SK-N-SH treated with all-trans-retinoic acid at 6 μM for 48 hours (cell line): Measurements from ENCODE around the gene ENOPH1.

Source experiments
- ATAC-seq: fragments of 200-7000 bp; cut with Tn5 transposase; 3 replicates; pipeline ENCODE4 v1.9.1; 2020; ENCODE audit warnings: mild to moderate bottlenecking, moderate library complexity
- BACH2 ChIP-seq: fragments of 250-450 bp; sonication (Bioruptor Pico); IDR thresholded peaks from 2 replicates; pipeline ENCODE4 v1.9.0; 2021; ENCODE audit warnings: mild to moderate bottlenecking, borderline replicate concordance
- CSDC2 ChIP-seq: fragments of 250-450 bp; sonication (Bioruptor Pico); IDR thresholded peaks from 2 replicates; pipeline ENCODE4 v1.5.0; 2020; ENCODE audit warnings: mild to moderate bottlenecking, moderate library complexity
- ESRRG ChIP-seq: fragments of 250-450 bp; sonication (Bioruptor Pico); IDR thresholded peaks from 2 replicates; pipeline ENCODE4 v1.6.1; 2021; ENCODE audit warnings: mild to moderate bottlenecking
- GLIS3 ChIP-seq: fragments of 250-450 bp; sonication (Bioruptor Pico); IDR thresholded peaks from 2 replicates; pipeline ENCODE4 v1.5.0; 2020; ENCODE audit warnings: mild to moderate bottlenecking, moderate library complexity
- ISL1 ChIP-seq: fragments of 250-450 bp; sonication (Bioruptor Pico); IDR thresholded peaks from 2 replicates; pipeline ENCODE4 v2.1.2; 2022; ENCODE audit warnings: mild to moderate bottlenecking, moderate library complexity
- OSR1 ChIP-seq: fragments of 250-450 bp; sonication (Bioruptor Pico); IDR thresholded peaks from 2 replicates; pipeline ENCODE4 v1.8.0; 2022; ENCODE audit warnings: moderate library complexity, mild to moderate bottlenecking, inconsistent platforms
- PATZ1 ChIP-seq: fragments of 250-450 bp; sonication (Bioruptor Pico); IDR thresholded peaks from 2 replicates; pipeline ENCODE4 v1.8.0; 2020; ENCODE audit warnings: mild to moderate bottlenecking, moderate library complexity, borderline replicate concordance
- POU6F1 ChIP-seq: fragments of 250-450 bp; sonication (Bioruptor Pico); IDR thresholded peaks from 2 replicates; pipeline ENCODE4 v1.8.0; 2021; ENCODE audit warnings: low read depth, mild to moderate bottlenecking, moderate library complexity, borderline replicate concordance
- PPARA ChIP-seq: fragments of 250-450 bp; sonication (Bioruptor Pico); IDR thresholded peaks from 2 replicates; pipeline ENCODE4 v1.5.0; 2020; ENCODE audit warnings: mild to moderate bottlenecking, borderline replicate concordance
- RARB ChIP-seq: fragments of 250-450 bp; sonication (Bioruptor Pico); IDR thresholded peaks from 2 replicates; pipeline ENCODE4 v1.8.0; 2021; ENCODE audit warnings: mild to moderate bottlenecking, moderate library complexity
- TCF4 ChIP-seq: fragments of 250-450 bp; sonication (Bioruptor Pico); IDR thresholded peaks from 2 replicates; pipeline ENCODE4 v1.8.0; 2021; ENCODE audit warnings: mild to moderate bottlenecking, moderate library complexity, borderline replicate concordance
- TOX ChIP-seq: fragments of 250-450 bp; sonication (Bioruptor Pico); IDR thresholded peaks from 2 replicates; pipeline ENCODE4 v1.8.0; 2021; ENCODE audit warnings: mild to moderate bottlenecking, moderate library complexity, borderline replicate concordance
- ZC3H10 ChIP-seq: fragments of 250-450 bp; sonication (Bioruptor Pico); IDR thresholded peaks from 2 replicates; pipeline ENCODE4 v1.5.1; 2021; ENCODE audit warnings: mild to moderate bottlenecking, moderate library complexity
- ZFP3 ChIP-seq: fragments of 250-450 bp; sonication (Bioruptor Pico); IDR thresholded peaks from 2 replicates; pipeline ENCODE4 v1.5.0; 2020; ENCODE audit warnings: mild to moderate bottlenecking, moderate library complexity
- ZFP30 ChIP-seq: fragments of 450-650 bp; formaldehyde crosslinking; IDR thresholded peaks from 2 replicates; pipeline ENCODE4 v1.5.0; 2022; ENCODE audit warnings: mild to moderate bottlenecking, moderate library complexity
- ZNF70 ChIP-seq: fragments of 450-650 bp; formaldehyde crosslinking; IDR thresholded peaks from 2 replicates; pipeline ENCODE4 v1.5.0; 2020; ENCODE audit warnings: mild to moderate bottlenecking, moderate library complexity
- ZNF8 ChIP-seq: fragments of 450-650 bp; formaldehyde crosslinking; IDR thresholded peaks from 2 replicates; pipeline ENCODE4 v1.5.0; 2020; ENCODE audit warnings: mild to moderate bottlenecking, moderate library complexity
- TF ChIP-seq, protein P1 (sequence below): fragments of 250-450 bp; sonication (Bioruptor Pico); IDR thresholded peaks from 2 replicates; pipeline ENCODE4 v1.5.0; 2020; ENCODE audit warnings: mild to moderate bottlenecking, moderate library complexity
- TF ChIP-seq, protein P2 (sequence below): fragments of 250-450 bp; sonication (Bioruptor Pico); IDR thresholded peaks from 2 replicates; pipeline ENCODE4 v1.5.1; 2021; ENCODE audit warnings: mild to moderate bottlenecking, moderate library complexity
- TF ChIP-seq, protein P3 (sequence below): fragments of 250-450 bp; sonication (Bioruptor Pico); IDR thresholded peaks from 2 replicates; pipeline ENCODE4 v1.5.1; 2020; ENCODE audit warnings: low read depth, mild to moderate bottlenecking, moderate library complexity

The ENOPH1 gene

GRCh38 chr4:82429728-82430192 lies 630 bp upstream of the ENOPH1 start:
- ATAC-seq: peak; percentile 7
- TF ChIP-seq, protein P1, sequence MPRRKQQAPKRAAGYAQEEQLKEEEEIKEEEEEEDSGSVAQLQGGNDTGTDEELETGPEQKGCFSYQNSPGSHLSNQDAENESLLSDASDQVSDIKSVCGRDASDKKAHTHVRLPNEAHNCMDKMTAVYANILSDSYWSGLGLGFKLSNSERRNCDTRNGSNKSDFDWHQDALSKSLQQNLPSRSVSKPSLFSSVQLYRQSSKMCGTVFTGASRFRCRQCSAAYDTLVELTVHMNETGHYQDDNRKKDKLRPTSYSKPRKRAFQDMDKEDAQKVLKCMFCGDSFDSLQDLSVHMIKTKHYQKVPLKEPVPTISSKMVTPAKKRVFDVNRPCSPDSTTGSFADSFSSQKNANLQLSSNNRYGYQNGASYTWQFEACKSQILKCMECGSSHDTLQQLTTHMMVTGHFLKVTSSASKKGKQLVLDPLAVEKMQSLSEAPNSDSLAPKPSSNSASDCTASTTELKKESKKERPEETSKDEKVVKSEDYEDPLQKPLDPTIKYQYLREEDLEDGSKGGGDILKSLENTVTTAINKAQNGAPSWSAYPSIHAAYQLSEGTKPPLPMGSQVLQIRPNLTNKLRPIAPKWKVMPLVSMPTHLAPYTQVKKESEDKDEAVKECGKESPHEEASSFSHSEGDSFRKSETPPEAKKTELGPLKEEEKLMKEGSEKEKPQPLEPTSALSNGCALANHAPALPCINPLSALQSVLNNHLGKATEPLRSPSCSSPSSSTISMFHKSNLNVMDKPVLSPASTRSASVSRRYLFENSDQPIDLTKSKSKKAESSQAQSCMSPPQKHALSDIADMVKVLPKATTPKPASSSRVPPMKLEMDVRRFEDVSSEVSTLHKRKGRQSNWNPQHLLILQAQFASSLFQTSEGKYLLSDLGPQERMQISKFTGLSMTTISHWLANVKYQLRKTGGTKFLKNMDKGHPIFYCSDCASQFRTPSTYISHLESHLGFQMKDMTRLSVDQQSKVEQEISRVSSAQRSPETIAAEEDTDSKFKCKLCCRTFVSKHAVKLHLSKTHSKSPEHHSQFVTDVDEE (CRISPR knock-in tag): 0 out of 2 replicates have a peak, but pooled peaks have one; percentile 7
- TF ChIP-seq ZFP3 (CRISPR knock-in tag): no peak

- TF ChIP-seq TOX (CRISPR knock-in tag) (no peak), ISL1 (CRISPR knock-in tag) (no peak), OSR1 (CRISPR knock-in tag) (no peak), TCF4 (no peak), PPARA (CRISPR knock-in tag) (no peak), ESRRG (CRISPR knock-in tag) (no peak), PATZ1 (CRISPR knock-in tag) (no peak), POU6F1 (CRISPR knock-in tag) (no peak), ZC3H10 (CRISPR knock-in tag) (no peak), RARB (no peak), ZNF70 (CRISPR knock-in tag) (no peak), ZNF8 (CRISPR knock-in tag) (no peak), ZFP30 (CRISPR knock-in tag) (no peak), CSDC2 (no peak), BACH2 (CRISPR knock-in tag) (no peak)
- TF ChIP-seq, protein P2, sequence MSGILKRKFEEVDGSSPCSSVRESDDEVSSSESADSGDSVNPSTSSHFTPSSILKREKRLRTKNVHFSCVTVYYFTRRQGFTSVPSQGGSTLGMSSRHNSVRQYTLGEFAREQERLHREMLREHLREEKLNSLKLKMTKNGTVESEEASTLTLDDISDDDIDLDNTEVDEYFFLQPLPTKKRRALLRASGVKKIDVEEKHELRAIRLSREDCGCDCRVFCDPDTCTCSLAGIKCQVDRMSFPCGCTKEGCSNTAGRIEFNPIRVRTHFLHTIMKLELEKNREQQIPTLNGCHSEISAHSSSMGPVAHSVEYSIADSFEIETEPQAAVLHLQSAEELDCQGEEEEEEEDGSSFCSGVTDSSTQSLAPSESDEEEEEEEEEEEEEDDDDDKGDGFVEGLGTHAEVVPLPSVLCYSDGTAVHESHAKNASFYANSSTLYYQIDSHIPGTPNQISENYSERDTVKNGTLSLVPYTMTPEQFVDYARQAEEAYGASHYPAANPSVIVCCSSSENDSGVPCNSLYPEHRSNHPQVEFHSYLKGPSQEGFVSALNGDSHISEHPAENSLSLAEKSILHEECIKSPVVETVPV (CRISPR knock-in tag): no peak
- peak; percentile 20 for ATAC-seq
Observed at GRCh38 chr4:82430964-82431745, 765 bp downstream of the ENOPH1 start.

GRCh38 chr4:82431831-82432230 lies 1.4 kb downstream of the ENOPH1 start:
- no peak for TF ChIP-seq ISL1 (CRISPR knock-in tag)
- TF ChIP-seq TCF4: no peak
- no peak for TF ChIP-seq ZNF8 (CRISPR knock-in tag)
- no peak for TF ChIP-seq ZFP3 (CRISPR knock-in tag)
- no peak for TF ChIP-seq RARB
- TF ChIP-seq, protein P3, sequence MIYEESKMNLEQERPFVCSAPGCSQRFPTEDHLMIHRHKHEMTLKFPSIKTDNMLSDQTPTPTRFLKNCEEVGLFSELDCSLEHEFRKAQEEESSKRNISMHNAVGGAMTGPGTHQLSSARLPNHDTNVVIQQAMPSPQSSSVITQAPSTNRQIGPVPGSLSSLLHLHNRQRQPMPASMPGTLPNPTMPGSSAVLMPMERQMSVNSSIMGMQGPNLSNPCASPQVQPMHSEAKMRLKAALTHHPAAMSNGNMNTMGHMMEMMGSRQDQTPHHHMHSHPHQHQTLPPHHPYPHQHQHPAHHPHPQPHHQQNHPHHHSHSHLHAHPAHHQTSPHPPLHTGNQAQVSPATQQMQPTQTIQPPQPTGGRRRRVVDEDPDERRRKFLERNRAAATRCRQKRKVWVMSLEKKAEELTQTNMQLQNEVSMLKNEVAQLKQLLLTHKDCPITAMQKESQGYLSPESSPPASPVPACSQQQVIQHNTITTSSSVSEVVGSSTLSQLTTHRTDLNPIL: no peak
- no peak for TF ChIP-seq PATZ1 (CRISPR knock-in tag)
- TF ChIP-seq GLIS3: no peak
- TF ChIP-seq, protein P1 (CRISPR knock-in tag): no peak
- no peak for TF ChIP-seq TOX (CRISPR knock-in tag)
- TF ChIP-seq, protein P2 (CRISPR knock-in tag): no peak
- no peak for TF ChIP-seq CSDC2
- TF ChIP-seq ZNF70 (CRISPR knock-in tag): no peak
- no peak for TF ChIP-seq OSR1 (CRISPR knock-in tag)
- TF ChIP-seq ESRRG (CRISPR knock-in tag): no peak
- no peak for ATAC-seq
